Naive B cell (primary cell): ENCODE data around the gene FBXO21. TPM values are rescaled to one million over a fixed set of nuclear protein-coding genes. Genes with fewer than 3 reads are reported as not detected.

Source experiments
- ATAC-seq, 2 donors: fragments of 150-1000 bp; cut with Tn5 transposase; 2 replicates each; pipeline ENCODE4 v1.10.0; 2021; ENCODE audit warnings: low read depth in 2 of 2, mild to moderate bottlenecking in 2 of 2, moderate library complexity in 2 of 2
- DNase-seq: peaks from one replicate; pipeline ENCODE4 v3.0.0; 2022
- H3K27ac Mint-ChIP-seq, 6 donors: one replicate each; pipeline ENCODE4 v1.8.0; 2020 to 2022; ENCODE audit warnings: mild to moderate bottlenecking in 6 of 6, mixed read lengths in 6 of 6, moderate library complexity in 5 of 6, inconsistent platforms in 2 of 6
- H3K27me3 Mint-ChIP-seq, 3 donors: one replicate each; pipeline ENCODE4 v1.8.0; 2021 to 2022; ENCODE audit warnings: mixed read lengths in 3 of 3, mild to moderate bottlenecking in 1 of 3
- H3K36me3 Mint-ChIP-seq, 2 donors: one replicate each; pipeline ENCODE4 v1.8.0; 2020 to 2022; ENCODE audit warnings: mixed read lengths in 2 of 2, inconsistent platforms in 1 of 2, mild to moderate bottlenecking in 1 of 2
- H3K4me1 Mint-ChIP-seq, 3 donors: one replicate each; pipeline ENCODE4 v1.8.0; 2020 to 2022; ENCODE audit warnings: mixed read lengths in 3 of 3, inconsistent platforms in 1 of 3, mild to moderate bottlenecking in 1 of 3, moderate library complexity in 1 of 3
- H3K4me3 Mint-ChIP-seq, 8 donors: one replicate each; pipeline ENCODE4 v1.8.0; 2020 to 2022; ENCODE audit warnings: mild to moderate bottlenecking in 8 of 8, mixed read lengths in 8 of 8, moderate library complexity in 8 of 8, inconsistent platforms in 2 of 8
- H3K9me3 Mint-ChIP-seq, 7 donors: one replicate each; pipeline ENCODE4 v1.8.0; 2020 to 2022; ENCODE audit warnings: mixed read lengths in 7 of 7, mild to moderate bottlenecking in 5 of 7, inconsistent platforms in 2 of 7, moderate library complexity in 1 of 7
- polyA plus RNA-seq, 6 donors: library from polyadenylated mRNA; unstranded; fragments of 300-500 nt; fragmentation: Illumina TruSeq; gene quantifications; one replicate each; pipeline ENCODE4 v1.2.3, GENCODE V29; 2021; ENCODE audit warnings: low read depth in 6 of 6

FBXO21 gene
- polyA plus RNA-seq, 6 donors from 2014 or later: 46.0 to 61.5 (median 49.6) TPM

- H3K27ac Mint-ChIP-seq: peak overlapping the region in 2 of 6 donors; percentile 33 to 37
- DNase-seq (no peak), ATAC-seq (no peak)
- no peaks in the 10 kb centered on the region for H3K27me3 Mint-ChIP-seq
- no peaks in the 10 kb centered on the region for H3K9me3 Mint-ChIP-seq
- peak overlapping the region in 1 of 8 donors; percentile 68 for H3K4me3 Mint-ChIP-seq
- H3K4me1 Mint-ChIP-seq: peaks cover 0 to 4% (median 0%) of the 10 kb centered on the region in 3 donors
- H3K36me3 Mint-ChIP-seq: peaks cover 0 to 11% of the 10 kb centered on the region in 2 donors
These were observed 51.1 kb downstream of the FBXO21 start for GRCh38 chr12:117139025-117139717.

- Mint-ChIP-seq H3K27me3 (no peaks in the 10 kb centered on the region), H3K9me3 (no peaks in the 10 kb centered on the region), H3K27ac (peak overlapping the region in 1 of 6 donors; percentile 51), H3K4me1 (peaks cover 0 to 4% (median 0%) of the 10 kb centered on the region in 3 donors), H3K4me3 (no peak overlapping the region), H3K36me3 (no peaks in the 10 kb centered on the region)
- DNase-seq: no peak
- ATAC-seq: no peak
These were observed 55.5 kb downstream of the FBXO21 start for GRCh38 chr12:117134721-117135120.

- Mint-ChIP-seq H3K36me3 (no peaks in the 10 kb centered on the region), H3K9me3 (no peaks in the 10 kb centered on the region), H3K4me3 (no peak overlapping the region), H3K27me3 (no peaks in the 10 kb centered on the region), H3K4me1 (no peaks in the 10 kb centered on the region), H3K27ac (peak overlapping the region in 2 of 6 donors; percentile 30 to 74)
- DNase-seq (no peak), ATAC-seq (no peak)
These were observed 56.2 kb downstream of the FBXO21 start for GRCh38 chr12:117134059-117134458.

GRCh38 chr12:117130801-117131200 lies 59.5 kb downstream of the FBXO21 start:
- Mint-ChIP-seq H3K9me3 (no peaks in the 10 kb centered on the region), H3K27ac (no peak overlapping the region), H3K36me3 (no peaks in the 10 kb centered on the region), H3K27me3 (no peaks in the 10 kb centered on the region), H3K4me3 (no peak overlapping the region), H3K4me1 (peaks cover 0 to 4% (median 0%) of the 10 kb centered on the region in 3 donors)
- ATAC-seq (no peak), DNase-seq (no peak)

GRCh38 chr12:117129391-117129790 lies 60.9 kb downstream of the FBXO21 start:
- Mint-ChIP-seq H3K36me3 (no peaks in the 10 kb centered on the region), H3K27ac (no peak overlapping the region), H3K4me1 (peaks cover 0 to 4% (median 0%) of the 10 kb centered on the region in 3 donors), H3K27me3 (no peaks in the 10 kb centered on the region), H3K4me3 (no peak overlapping the region), H3K9me3 (no peaks in the 10 kb centered on the region)
- no peak for DNase-seq
- ATAC-seq: no peak

GRCh38 chr12:117127933-117128823 lies 62.1 kb downstream of the FBXO21 start:
- no peak for DNase-seq
- Mint-ChIP-seq H3K4me1 (peaks cover 0 to 4% (median 0%) of the 10 kb centered on the region in 3 donors), H3K9me3 (no peaks in the 10 kb centered on the region), H3K27ac (peak overlapping the region in 1 of 6 donors; percentile 53), H3K36me3 (no peaks in the 10 kb centered on the region), H3K27me3 (no peaks in the 10 kb centered on the region), H3K4me3 (peak overlapping the region in 1 of 8 donors; percentile 43)
- ATAC-seq: no peak

GRCh38 chr12:117126335-117126734 lies 63.9 kb downstream of the FBXO21 start:
- no peak for ATAC-seq
- Mint-ChIP-seq H3K27ac (no peak overlapping the region), H3K27me3 (no peaks in the 10 kb centered on the region), H3K9me3 (no peaks in the 10 kb centered on the region), H3K4me3 (no peak overlapping the region), H3K4me1 (peaks cover 0 to 4% (median 0%) of the 10 kb centered on the region in 3 donors), H3K36me3 (no peaks in the 10 kb centered on the region)
- DNase-seq: no peak

- H3K36me3 Mint-ChIP-seq: no peaks in the 10 kb centered on the region
- ATAC-seq: no peak
- H3K4me1 Mint-ChIP-seq: peaks cover 0 to 4% (median 0%) of the 10 kb centered on the region in 3 donors
- no peak overlapping the region for H3K4me3 Mint-ChIP-seq
- no peaks in the 10 kb centered on the region for H3K27me3 Mint-ChIP-seq
- no peaks in the 10 kb centered on the region for H3K9me3 Mint-ChIP-seq
- H3K27ac Mint-ChIP-seq: peak overlapping the region in 2 of 6 donors; percentile 12 to 38
- DNase-seq: no peak
These were observed 64.5 kb downstream of the FBXO21 start for GRCh38 chr12:117125767-117126166.

- DNase-seq (no peak), ATAC-seq (no peak)
- Mint-ChIP-seq H3K36me3 (no peaks in the 10 kb centered on the region), H3K27me3 (no peaks in the 10 kb centered on the region), H3K9me3 (no peaks in the 10 kb centered on the region), H3K27ac (peak overlapping the region in 1 of 6 donors; percentile 33), H3K4me3 (no peak overlapping the region), H3K4me1 (peaks cover 0 to 4% (median 0%) of the 10 kb centered on the region in 3 donors)
These were observed 65.0 kb downstream of the FBXO21 start for GRCh38 chr12:117125272-117125613.

GRCh38 chr12:117124421-117125271 lies 65.6 kb downstream of the FBXO21 start:
- H3K27ac Mint-ChIP-seq: no peak overlapping the region
- no peaks in the 10 kb centered on the region for H3K36me3 Mint-ChIP-seq
- DNase-seq (no peak), ATAC-seq (no peak)
- H3K27me3 Mint-ChIP-seq: no peaks in the 10 kb centered on the region
- no peak overlapping the region for H3K4me3 Mint-ChIP-seq
- peaks cover 0 to 4% (median 0%) of the 10 kb centered on the region in 3 donors for H3K4me1 Mint-ChIP-seq
- no peaks in the 10 kb centered on the region for H3K9me3 Mint-ChIP-seq

- H3K27ac Mint-ChIP-seq: no peak overlapping the region
- H3K9me3 Mint-ChIP-seq: no peaks in the 10 kb centered on the region
- DNase-seq (no peak), ATAC-seq (no peak)
- H3K36me3 Mint-ChIP-seq: no peaks in the 10 kb centered on the region
- H3K4me3 Mint-ChIP-seq: no peak overlapping the region
- H3K27me3 Mint-ChIP-seq: no peaks in the 10 kb centered on the region
- no peaks in the 10 kb centered on the region for H3K4me1 Mint-ChIP-seq
These were observed 68.8 kb downstream of the FBXO21 start for GRCh38 chr12:117121441-117121840.

- Mint-ChIP-seq H3K4me1 (no peaks in the 10 kb centered on the region), H3K27ac (no peak overlapping the region), H3K27me3 (no peaks in the 10 kb centered on the region), H3K36me3 (no peaks in the 10 kb centered on the region), H3K9me3 (no peaks in the 10 kb centered on the region), H3K4me3 (no peak overlapping the region)
- no peak for ATAC-seq
- DNase-seq: no peak
These were observed 69.5 kb downstream of the FBXO21 start for GRCh38 chr12:117120787-117121186.

GRCh38 chr12:117119592-117120198 lies 70.6 kb downstream of the FBXO21 start:
- Mint-ChIP-seq H3K27ac (no peak overlapping the region), H3K36me3 (no peaks in the 10 kb centered on the region), H3K4me3 (no peak overlapping the region), H3K4me1 (no peaks in the 10 kb centered on the region), H3K27me3 (no peaks in the 10 kb centered on the region), H3K9me3 (no peaks in the 10 kb centered on the region)
- DNase-seq: no peak
- no peak for ATAC-seq
